Stimulated activated CD4-positive, alpha-beta T cell treated with anti-CD3 and anti-CD28 coated beads, TNF-alpha, amount 100 ng/mL, for 4 hours (primary cell): Measurements from ENCODE around the gene ZBTB42.

ENCODE experiments used
- DNase-seq, 3 experiments: peaks; one replicate each; pipeline ENCODE4 v3.0.0-alpha.2; 2020; ENCODE audit warnings: low read depth in 3 of 3

ZBTB42 gene

DNA sequence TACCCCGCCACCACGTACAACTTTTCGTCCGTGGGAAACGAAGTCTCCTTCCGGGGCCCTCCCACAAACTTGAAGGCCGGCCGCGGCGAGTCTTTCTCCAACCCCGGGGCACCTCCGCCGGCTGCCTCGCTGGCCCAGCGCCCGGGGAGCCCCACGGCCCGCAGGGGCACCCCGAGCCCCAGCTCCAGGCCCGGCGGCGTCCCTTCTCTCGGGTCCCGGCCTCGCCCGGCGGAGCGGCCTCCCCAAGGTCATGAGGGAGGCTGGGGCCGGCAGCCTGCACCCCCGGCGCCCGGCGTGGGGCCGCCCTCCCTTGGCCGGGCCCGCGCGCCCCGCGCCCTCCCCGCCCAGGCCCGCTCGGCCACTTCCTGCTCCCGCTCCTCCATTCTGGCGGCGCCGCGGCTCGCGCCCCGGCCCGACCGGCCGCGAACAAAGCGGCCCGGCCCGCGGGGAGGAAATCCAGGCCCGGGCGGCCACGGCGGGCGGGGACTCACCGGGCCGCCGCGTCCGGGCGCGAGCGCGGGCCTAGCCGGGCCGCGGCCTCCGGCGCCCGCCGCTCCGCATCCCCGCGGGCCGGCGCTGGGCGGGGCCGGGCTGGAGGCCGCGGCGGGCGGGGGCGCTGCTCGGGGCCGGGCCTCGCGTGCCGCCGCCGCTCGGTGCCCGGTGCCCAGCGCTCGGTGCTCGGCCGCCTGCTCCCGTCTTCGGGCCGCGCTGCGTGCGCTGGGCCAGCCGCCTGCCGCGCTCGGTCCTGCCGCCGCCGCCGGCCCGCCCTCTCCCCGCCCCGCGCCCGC lies 5.7 kb upstream of the ZBTB42 start, which contains the start of gene AKT1:
AKT1 (minus strand) TSS at position 756 of the 788 bp plus-strand sequence. CDS start 3,105 bp downstream, outside the sequence.
- no peak for DNase-seq

DNA sequence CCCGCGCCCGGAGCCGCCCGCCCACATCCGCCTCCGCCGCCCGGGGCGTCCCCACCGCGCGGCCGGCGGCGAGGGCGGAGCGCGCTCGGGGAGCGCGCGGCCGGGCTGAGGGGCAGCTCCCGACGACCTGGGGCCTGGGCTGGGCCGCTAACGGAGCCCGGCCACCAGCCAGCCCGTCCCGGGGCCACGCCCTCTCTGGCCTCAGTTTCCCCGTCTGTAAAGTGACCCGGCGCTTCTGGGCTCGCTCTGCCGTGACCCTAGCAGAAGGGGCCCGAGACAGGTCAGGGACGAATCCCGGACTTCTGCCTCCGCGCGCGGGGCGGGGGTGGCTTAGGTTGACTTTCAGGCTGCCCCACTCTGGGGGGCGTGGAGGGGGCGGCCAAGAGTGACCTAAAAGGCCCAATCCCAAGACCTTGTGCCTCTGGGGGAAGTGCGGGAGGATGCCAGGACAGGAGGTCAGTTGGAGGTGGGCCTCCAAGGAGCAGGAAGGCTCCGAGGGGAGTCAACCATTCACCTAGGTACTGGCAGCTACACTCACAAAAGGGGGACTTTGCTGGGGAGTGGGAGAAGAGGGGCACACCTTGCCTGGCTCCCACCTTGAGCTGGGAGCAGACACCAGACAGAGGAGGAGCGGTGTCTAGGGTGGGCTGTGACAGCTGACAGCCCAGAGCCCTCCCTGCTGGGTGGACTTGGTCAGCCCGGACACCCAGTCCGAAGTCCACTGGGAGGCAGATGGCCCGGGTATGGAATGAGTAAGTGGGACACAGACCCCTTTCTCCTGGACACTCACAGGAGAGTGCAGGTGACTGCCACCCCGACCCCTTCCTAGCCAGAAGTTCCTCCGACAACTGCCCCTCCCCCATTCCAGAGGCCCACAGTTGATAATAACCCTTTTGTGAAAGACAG lies 4.9 kb upstream of the ZBTB42 start:
- DNase-seq = peak in 2 of 3 experiments; percentile 23 to 56

- DNase-seq = no peak
These were observed 4.2 kb upstream of the ZBTB42 start for GRCh38 chr14:104796687-104797081.

DNA sequence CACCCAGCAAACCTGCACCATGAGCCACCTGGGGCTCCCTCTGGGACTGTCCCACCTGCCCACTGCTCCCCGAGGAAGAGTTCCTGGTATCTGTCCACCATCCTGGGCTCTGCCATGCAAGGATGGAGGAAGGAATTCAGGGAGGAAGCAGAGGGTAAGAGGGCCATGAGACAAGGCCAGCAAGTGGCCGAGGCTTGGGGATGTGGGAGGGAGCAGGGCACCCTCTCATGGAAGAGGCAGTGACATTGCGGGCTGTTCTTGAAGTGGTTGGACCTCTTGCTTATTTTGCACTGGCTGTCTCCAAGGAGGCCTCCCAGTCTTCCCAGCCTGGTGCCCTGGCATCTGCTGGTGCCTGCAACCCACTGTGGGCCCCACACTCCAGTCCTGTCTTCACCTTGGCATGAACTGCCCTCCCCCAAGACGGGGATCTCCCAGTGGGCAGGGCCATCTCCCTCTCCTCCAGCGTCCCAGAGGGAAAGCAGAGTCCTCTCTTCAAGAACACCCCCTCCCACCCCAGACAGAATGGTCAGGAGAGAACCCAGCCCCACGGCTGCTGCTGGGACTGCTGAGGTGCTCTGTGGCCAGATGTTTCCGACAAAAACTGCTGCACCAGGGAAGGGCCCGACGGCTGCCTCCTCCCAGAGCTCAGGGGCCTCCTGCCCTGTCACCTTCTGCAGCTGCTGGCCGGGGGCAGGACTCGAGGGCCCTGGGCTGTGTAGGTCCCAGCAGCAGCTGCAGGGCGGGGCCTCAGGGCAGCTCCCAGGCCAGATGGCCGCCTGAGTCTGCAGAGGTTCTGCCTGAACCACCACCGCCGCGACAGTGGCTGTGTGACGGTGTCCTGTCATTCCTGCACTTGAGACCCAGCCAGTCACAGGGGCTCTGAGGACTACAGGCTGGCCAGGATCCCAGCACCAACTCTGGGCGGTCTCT lies 3.5 kb upstream of the ZBTB42 start:
- no peak for DNase-seq

DNA sequence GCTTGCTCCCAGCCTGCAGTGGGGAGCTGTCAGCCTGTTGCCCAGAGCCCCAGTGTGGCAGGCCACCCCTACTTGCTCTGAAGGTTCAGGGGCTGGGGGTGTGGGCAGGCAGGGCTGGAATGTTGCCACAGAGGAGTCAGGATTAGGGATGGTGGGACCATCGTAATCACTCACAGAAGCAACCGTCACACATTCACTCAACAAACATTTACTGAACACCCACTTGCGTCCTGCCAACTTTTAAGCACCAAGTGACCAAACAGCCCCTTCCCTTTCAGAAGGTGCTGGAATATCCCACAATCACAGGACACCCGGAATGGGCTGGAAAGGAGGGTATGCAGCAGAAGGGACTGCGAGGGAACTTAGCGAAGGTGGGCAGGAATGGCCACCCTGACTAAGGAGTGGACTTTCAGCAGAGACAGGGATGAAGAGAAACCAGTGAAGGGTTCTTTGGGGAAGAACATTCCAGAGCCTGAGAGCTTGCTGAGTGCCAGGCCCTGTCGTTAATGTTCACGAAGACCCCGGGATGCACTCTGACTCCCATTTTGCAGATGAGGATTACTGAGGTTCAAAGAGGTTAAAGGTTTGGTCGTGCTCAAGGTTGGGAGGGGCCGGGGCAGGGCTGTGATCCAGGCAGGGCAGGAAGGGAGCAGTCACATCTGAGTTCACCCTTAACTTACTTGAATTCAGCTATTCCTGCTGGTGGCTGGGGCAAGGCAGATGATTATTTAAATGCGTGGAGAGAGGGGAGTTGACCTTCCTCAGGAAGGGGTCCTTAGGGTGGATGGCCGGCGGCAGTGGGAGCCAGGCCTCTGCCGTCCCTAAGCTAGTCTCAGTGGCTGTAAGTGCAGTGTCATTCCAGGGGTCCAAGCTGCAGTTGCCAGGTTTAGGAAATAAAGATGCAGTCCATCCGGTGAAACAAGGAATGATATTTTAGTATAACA lies 2.3 kb upstream of the ZBTB42 start:
- DNase-seq = no peak

GRCh38 chr14:104799244-104800014 lies 1.5 kb upstream of the ZBTB42 start:
- DNase-seq = no peak

DNA sequence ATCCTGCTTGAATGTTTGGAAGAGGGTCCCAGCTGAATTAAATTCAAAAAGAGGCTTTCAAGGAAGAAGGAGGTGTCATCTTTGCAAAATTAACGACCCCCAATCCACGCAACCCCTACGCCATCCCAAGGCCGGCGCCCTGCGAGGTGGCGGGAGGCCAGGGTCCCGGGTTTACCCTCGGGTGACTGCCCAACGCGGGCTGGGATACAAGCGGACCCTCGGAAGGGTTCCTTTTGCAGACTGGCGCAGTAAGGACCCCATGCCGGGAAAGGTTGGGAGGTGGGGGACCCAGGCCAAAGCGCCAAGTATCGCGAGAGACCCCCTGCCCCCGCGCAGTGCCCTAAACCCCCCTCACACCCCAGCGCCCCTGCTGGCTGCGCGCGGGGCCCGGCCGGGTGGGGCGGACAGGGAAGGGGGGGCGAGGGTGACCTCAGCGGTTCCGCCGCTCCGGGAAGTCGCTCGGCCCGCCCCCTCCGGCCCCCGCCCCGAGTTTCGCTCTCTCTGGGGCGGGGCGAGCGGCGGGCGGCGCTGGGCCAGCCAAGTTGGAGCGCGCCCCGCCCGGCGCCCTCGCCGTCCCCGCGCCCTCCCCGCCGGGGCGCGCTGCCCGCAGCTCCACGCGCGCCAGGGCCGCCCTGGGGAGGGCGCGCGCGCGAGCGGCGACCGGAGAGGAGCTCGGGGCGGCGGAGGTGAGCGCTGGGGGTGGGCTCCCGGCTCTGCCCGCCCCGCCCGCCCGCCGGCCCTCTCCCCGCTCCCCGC lies 708 bp upstream of the ZBTB42 start:
- peak; percentile 71 to 74 (median 72) for DNase-seq

- no peak for DNase-seq
These were observed 856 bp downstream of the ZBTB42 start for GRCh38 chr14:104801520-104802393.

- DNase-seq = no peak
These were observed 1.7 kb downstream of the ZBTB42 start for GRCh38 chr14:104802394-104803184.

DNA sequence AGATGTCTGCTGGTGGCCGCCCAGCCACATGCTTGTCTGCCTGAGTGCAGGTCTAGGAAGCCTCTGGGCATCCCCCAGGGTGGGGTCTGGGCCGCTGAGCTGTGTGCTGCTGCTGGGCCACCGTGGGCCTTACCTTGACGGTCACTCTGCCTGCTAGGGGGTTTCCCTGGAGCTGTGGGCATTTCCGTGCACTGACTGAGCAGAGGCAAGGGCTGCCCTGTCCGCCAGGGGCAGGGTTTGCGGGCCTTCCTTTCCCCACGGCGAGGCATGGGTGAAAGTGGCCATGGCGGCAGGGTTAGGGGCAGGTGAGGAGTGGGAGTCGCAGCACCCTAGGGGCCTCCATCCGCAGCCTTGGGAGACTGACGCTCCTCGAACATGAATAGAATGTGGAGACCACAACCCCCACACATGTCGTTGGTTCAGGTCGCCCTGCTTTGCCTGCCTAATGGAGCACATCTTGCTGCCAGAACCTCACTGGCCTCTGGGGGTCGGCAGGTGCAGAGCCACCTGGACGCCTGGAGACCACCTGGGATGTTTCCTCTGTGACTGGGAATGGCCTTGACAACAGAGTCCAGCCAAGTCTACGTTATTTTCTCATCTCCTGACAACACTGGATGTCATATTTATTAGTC lies 2.5 kb downstream of the ZBTB42 start:
- DNase-seq = no peak

- DNase-seq = no peak
These were observed 3.1 kb downstream of the ZBTB42 start for GRCh38 chr14:104803912-104804410.

DNA sequence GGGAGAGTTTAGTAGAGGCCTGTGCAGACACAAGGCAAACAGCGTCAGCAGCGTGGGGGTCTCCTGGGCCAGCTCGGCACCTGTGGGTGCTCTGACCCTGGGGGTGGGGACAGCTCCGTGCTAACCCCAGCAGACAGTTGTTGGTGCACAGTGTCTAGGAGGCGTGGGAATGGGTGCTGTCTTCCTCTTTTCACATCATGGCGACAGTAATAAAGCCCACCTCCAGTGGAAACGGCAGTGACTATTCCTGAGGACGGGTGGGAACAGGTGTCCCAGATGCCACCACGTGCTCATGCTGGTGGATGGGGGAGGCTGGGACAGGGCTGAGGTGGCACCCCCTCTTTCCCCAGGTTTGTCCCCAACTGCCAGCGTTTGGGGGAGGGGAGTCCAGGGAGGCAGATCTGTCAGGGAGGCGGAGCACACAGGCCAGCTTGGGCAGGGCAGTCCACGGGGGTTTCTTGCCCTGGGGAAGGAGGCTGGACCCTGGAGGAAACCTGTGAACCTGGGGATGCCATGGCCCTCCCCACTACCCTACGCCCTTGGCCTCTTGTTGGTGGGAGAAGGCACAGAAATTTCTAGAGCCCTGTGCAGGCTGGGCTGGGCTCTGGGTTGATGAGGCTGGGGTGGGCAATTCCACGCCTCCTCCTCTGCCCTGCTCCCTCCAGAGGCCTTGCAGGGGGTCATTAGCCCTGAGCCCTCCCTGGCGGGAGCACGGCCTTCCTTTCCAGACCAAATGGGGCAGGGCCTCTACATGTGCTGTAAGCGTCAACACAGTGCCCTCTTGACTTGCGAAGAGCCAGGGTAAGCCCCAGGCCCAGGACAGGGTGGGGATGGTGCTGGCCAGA lies 3.8 kb downstream of the ZBTB42 start:
- no peak for DNase-seq

DNA sequence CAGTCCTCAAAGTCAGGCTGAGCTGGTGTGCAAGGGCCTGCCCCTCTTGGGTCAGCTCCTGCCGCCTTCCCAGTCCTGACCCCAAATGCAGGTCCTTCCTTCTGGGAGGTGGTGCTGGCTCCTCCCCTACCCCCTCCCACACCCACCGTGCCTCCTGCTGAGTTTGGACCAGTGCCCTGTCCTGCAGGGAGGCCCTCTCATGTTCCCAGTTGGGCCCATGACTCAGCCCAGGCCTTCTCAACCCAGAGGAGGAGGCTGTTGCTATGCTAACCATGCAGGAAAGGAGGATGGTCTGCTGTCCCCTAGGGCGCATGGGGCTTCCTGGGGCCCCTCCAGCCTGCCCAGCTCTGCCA lies 4.4 kb downstream of the ZBTB42 start:
- DNase-seq = no peak

- DNase-seq = no peak
These were observed 5.2 kb downstream of the ZBTB42 start for GRCh38 chr14:104805941-104806624.
